Stimulated activated CD4-positive, alpha-beta T cell treated with anti-CD3 and anti-CD28 coated beads, Interleukin-15, amount 100 ng/mL, for 24 hours (primary cell): ENCODE measurements around the gene ROR1.
"Not testable (repeated sequence)": the region's sequence is repeated elsewhere in the genome, so short reads cannot be mapped to it uniquely, and the experiment has no call there.

Experiments used
- DNase-seq: peaks from one replicate; pipeline ENCODE4 v3.0.0-alpha.2; 2020

The ROR1 gene

GRCh38 chr1:63770381-63770780 lies 3.4 kb upstream of the ROR1 start:
- no peak for DNase-seq

- no peak for DNase-seq
These were observed 1.6 kb upstream of the ROR1 start for GRCh38 chr1:63772201-63772600.

GRCh38 chr1:63772876-63773275 lies 941 bp upstream of the ROR1 start:
- DNase-seq: no peak

GRCh38 chr1:63773496-63773814 lies 362 bp upstream of the ROR1 start:
- DNase-seq: no peak

- peak; percentile 28 for DNase-seq
These were observed 1.0 kb downstream of the ROR1 start for GRCh38 chr1:63774617-63775417.

GRCh38 chr1:63775418-63776127 lies 1.8 kb downstream of the ROR1 start:
- DNase-seq: no peak

- no peak for DNase-seq
These were observed 3.5 kb downstream of the ROR1 start for GRCh38 chr1:63777286-63777685.

GRCh38 chr1:63777965-63778880 lies 4.4 kb downstream of the ROR1 start:
- DNase-seq: no peak

GRCh38 chr1:63779338-63780211 lies 5.8 kb downstream of the ROR1 start:
- DNase-seq: no peak

- no peak for DNase-seq
These were observed 6.7 kb downstream of the ROR1 start for GRCh38 chr1:63780565-63780964.

GRCh38 chr1:63782982-63783381 lies 9.2 kb downstream of the ROR1 start:
- DNase-seq: no peak

GRCh38 chr1:63784083-63784482 lies 10.3 kb downstream of the ROR1 start:
- no peak for DNase-seq

- no peak for DNase-seq
These were observed 10.9 kb downstream of the ROR1 start for GRCh38 chr1:63784489-63785390.

- not testable (repeated sequence) for DNase-seq
These were observed 13.5 kb downstream of the ROR1 start for GRCh38 chr1:63787270-63787669.

GRCh38 chr1:63787875-63788274 lies 14.1 kb downstream of the ROR1 start:
- no peak for DNase-seq

- DNase-seq: no peak
These were observed 16.2 kb downstream of the ROR1 start for GRCh38 chr1:63789856-63790605.

- no peak for DNase-seq
These were observed 17.2 kb downstream of the ROR1 start for GRCh38 chr1:63790989-63791388.

GRCh38 chr1:63792152-63792551 lies 18.3 kb downstream of the ROR1 start:
- DNase-seq: no peak

- DNase-seq: no peak
These were observed 20.0 kb downstream of the ROR1 start for GRCh38 chr1:63793741-63794240.

GRCh38 chr1:63794354-63794753 lies 20.5 kb downstream of the ROR1 start:
- no peak for DNase-seq
